Ectodermal cell (in vitro differentiated cells): ENCODE results near the gene ADAMTSL2.

ENCODE experiments used
- H3K27ac ChIP-seq: 2 replicates; pipeline ENCODE4 v1.7.0; 2013; ENCODE audit warnings: mild to moderate bottlenecking, low read depth, low read length; ENCODE audit not compliant: insufficient read depth, poor library complexity, severe bottlenecking
- H3K27me3 ChIP-seq: 2 replicates; pipeline ENCODE4 v1.7.0; 2013; ENCODE audit warnings: mild to moderate bottlenecking, low read length; ENCODE audit not compliant: insufficient read depth, control insufficient read depth, poor library complexity, severe bottlenecking
- H3K36me3 ChIP-seq: one replicate; pipeline ENCODE4 v1.7.0; 2013; ENCODE audit warnings: low read length; ENCODE audit not compliant: control insufficient read depth, insufficient read depth
- H3K4me1 ChIP-seq: one replicate; pipeline ENCODE4 v1.7.0; 2013; ENCODE audit warnings: low read length; ENCODE audit not compliant: control insufficient read depth, insufficient read depth
- H3K4me3 ChIP-seq: 2 replicates; pipeline ENCODE4 v1.7.0; 2013; ENCODE audit warnings: low read depth, low read length, control low read depth; ENCODE audit not compliant: insufficient read depth
- H3K9me3 ChIP-seq: 2 replicates; pipeline ENCODE4 v1.7.0; 2013; ENCODE audit warnings: mild to moderate bottlenecking, low read length, moderate library complexity; ENCODE audit not compliant: control insufficient read depth
- WGBS, 2 experiments: methylation state at CpG; one replicate each; pipeline ENCODE4 v1.1.7; 2013; ENCODE audit warnings: missing lambda C conversion rate in 2 of 2; 5-methylcytosine and 5-hydroxymethylcytosine counted together

The ADAMTSL2 gene

GRCh38 chr9:133502112-133502511 is 32.4 kb upstream of the ADAMTSL2 start:
- WGBS, 2 experiments: 95 to 96% methylated on average over 1 of the region's 1 CpG
- Histone ChIP-seq H3K4me1 (peaks cover 11% of the 10 kb centered on the region), H3K9me3 (peaks cover 2% of the 10 kb centered on the region), H3K27me3 (no peaks in the 10 kb centered on the region), H3K4me3 (no peak overlapping the region), H3K36me3 (no peaks in the 10 kb centered on the region), H3K27ac (no peak overlapping the region)

- Histone ChIP-seq H3K27ac (no peak overlapping the region), H3K9me3 (peaks cover 2% of the 10 kb centered on the region), H3K4me3 (no peak overlapping the region), H3K27me3 (no peaks in the 10 kb centered on the region), H3K36me3 (no peaks in the 10 kb centered on the region), H3K4me1 (peaks cover 16% of the 10 kb centered on the region)
- 92 to 95% methylated on average over 13 of the region's 13 CpGs for WGBS, 2 experiments
These were observed 29.2 kb upstream of the ADAMTSL2 start for GRCh38 chr9:133505186-133505830.

DNA sequence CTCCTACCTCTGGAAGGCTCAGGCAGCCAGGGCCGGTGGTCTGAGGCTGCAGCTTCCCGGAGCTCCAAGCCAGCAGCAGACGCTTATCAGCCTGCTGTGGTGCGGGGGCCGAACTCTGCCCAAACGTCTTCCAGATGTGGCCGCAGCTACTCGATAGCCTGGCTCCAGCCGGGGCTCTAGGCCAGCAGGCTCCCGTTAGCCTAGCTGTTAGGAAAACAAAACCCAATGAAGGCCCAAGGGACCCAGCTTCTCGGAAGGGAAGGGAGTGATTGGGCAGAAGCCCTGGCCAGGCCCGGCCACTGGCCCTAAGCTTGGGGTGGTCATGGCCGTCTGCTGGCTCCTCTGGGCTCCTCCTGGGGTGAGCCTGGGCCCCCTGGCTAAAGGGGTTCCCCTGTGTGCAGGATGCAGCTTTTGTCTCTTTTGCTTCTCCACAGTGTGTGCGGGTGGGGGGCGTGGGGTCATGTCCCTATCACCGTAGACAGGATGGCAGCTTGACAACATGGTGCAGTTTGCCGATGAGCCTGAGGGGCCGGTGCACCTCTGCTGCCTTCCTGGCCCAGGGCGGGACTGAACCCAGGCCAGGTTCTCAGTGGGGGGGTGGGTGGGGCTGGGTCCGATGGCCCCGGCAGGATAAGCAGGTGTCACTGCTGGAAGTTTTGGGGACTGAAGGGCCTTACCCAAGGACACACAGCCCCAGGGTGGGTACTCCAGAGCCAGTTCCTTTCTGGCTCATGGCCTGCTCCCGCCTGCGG is 28.4 kb upstream of the ADAMTSL2 start:
- H3K9me3 ChIP-seq: peaks cover 2% of the 10 kb centered on the region
- H3K36me3 ChIP-seq: no peaks in the 10 kb centered on the region
- no peaks in the 10 kb centered on the region for H3K27me3 ChIP-seq
- peaks cover 16% of the 10 kb centered on the region for H3K4me1 ChIP-seq
- H3K27ac ChIP-seq: no peak overlapping the region
- no peak overlapping the region for H3K4me3 ChIP-seq
- WGBS, 2 experiments: 92 to 94% methylated on average over 23 of the region's 23 CpGs

DNA sequence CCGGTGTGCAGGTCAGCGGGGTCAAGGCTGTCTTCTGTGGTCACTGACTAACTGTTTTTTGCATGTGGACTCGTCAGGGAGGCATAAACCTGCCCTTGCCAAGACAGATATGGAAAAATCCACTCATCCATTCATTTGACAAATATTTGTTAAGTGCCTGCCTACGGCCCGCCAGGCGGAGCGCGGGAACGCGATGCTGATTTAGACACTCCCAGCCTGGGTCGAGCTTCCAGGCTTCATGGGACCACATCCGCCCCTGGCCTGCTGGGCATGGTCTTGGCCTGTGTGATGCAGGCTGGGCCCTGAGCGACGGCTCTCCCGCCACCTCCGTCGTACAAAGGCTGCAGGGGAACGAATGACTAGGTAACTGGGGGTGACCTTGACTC is 27.9 kb upstream of the ADAMTSL2 start:
- Histone ChIP-seq H3K4me1 (peaks cover 16% of the 10 kb centered on the region), H3K27ac (no peak overlapping the region), H3K36me3 (no peaks in the 10 kb centered on the region), H3K9me3 (peaks cover 2% of the 10 kb centered on the region), H3K4me3 (no peak overlapping the region), H3K27me3 (no peaks in the 10 kb centered on the region)
- 93 to 95% methylated on average over 18 of the region's 18 CpGs for WGBS, 2 experiments

GRCh38 chr9:133507246-133507965 is 27.1 kb upstream of the ADAMTSL2 start:
- 93% methylated on average over 24 of the region's 24 CpGs for WGBS, 2 experiments

DNA sequence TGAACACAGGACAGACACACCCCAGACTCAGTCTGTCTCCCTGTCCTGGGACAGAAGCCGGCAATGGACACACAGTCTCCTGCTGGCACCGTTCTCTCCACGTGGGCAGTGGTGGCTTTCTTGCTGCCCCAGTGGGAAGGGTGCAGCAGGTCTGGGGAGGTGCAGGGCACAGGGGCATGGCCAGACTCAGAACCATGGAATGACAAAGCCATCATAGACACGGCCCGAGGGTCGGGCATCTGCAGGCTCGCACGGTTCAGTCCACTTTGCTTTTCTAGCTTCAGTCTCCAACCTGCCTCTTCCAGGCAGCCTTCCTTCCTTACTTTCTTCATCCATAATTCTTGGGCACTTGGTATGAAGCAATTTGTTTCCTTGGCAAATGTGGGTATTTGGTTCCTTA is 26.5 kb upstream of the ADAMTSL2 start:
- 94% methylated on average over 8 of the region's 8 CpGs for WGBS, 2 experiments
- no peak overlapping the region for H3K27ac ChIP-seq
- H3K36me3 ChIP-seq: no peaks in the 10 kb centered on the region

More at GRCh38 chr9:133507246-133507965, 27.1 kb upstream of the ADAMTSL2 start:
- peaks cover 16% of the 10 kb centered on the region for H3K4me1 ChIP-seq
- no peak overlapping the region for H3K4me3 ChIP-seq
- H3K27me3 ChIP-seq: no peaks in the 10 kb centered on the region
- no peaks in the 10 kb centered on the region for H3K36me3 ChIP-seq
- H3K27ac ChIP-seq: no peak overlapping the region
- peaks cover 2% of the 10 kb centered on the region for H3K9me3 ChIP-seq

DNA sequence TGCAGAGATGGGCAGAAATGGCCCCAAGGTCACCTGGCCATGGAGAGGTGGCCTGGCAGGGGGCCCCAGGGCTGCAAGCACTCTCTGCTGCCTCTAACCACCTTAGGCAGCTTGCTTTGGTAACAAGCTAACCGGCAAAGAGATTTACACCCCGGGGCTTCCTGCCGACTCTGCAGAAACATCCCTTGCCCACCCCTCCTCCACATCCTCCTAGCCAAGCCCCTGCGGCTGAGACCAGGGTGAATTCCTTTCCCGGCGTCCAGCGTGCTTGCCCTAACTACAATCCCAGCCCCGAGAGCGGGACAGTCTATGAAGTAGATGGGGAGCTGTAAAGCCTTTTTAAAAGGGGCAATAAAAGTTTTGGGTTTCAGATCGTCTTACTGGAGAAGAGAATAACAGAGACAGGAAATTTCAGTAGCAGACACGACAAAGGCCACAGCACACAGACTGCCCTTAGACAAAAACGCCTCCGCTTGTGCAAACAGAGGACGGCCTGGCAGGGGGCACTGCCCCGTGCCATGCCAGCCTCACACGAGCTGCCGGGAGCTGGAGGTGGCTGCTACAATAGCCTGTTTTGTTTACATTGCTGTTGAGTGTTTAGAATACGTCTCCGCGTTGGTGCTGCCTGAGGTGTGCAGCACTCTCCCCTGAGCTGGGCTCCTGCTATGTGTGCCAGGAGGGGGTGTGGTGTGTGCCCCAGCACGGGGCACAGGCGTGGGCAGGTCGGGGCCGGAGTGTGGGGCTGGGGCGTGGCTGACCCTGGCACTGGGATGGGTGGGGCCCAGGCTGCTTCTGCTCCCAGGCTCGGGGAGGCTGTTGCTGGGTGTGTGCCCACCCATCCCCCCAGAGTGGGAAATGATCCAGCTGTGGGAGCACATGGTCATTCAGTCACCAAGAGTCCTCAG is 25.1 kb upstream of the ADAMTSL2 start:
- WGBS, 2 experiments: 17% methylated on average over 24 to 26 of the region's 26 CpGs
- H3K36me3 ChIP-seq: no peaks in the 10 kb centered on the region
- no peak overlapping the region for H3K27ac ChIP-seq
- H3K4me3 ChIP-seq: no peak overlapping the region
- no peaks in the 10 kb centered on the region for H3K27me3 ChIP-seq
- H3K9me3 ChIP-seq: no peaks in the 10 kb centered on the region
- peaks cover 17% of the 10 kb centered on the region for H3K4me1 ChIP-seq

More for the DNA sequence above, 26.5 kb upstream of the ADAMTSL2 start:
- Histone ChIP-seq H3K27me3 (no peaks in the 10 kb centered on the region), H3K4me3 (no peak overlapping the region), H3K4me1 (peaks cover 16% of the 10 kb centered on the region), H3K9me3 (peaks cover 2% of the 10 kb centered on the region)

- Histone ChIP-seq H3K4me1 (peaks cover 20% of the 10 kb centered on the region), H3K9me3 (no peaks in the 10 kb centered on the region), H3K27ac (no peak overlapping the region), H3K27me3 (no peaks in the 10 kb centered on the region), H3K4me3 (no peak overlapping the region), H3K36me3 (no peaks in the 10 kb centered on the region)
- 91 to 94% methylated on average over 27 of the region's 27 CpGs for WGBS, 2 experiments
These were observed 23.5 kb upstream of the ADAMTSL2 start for GRCh38 chr9:133510926-133511505.

DNA sequence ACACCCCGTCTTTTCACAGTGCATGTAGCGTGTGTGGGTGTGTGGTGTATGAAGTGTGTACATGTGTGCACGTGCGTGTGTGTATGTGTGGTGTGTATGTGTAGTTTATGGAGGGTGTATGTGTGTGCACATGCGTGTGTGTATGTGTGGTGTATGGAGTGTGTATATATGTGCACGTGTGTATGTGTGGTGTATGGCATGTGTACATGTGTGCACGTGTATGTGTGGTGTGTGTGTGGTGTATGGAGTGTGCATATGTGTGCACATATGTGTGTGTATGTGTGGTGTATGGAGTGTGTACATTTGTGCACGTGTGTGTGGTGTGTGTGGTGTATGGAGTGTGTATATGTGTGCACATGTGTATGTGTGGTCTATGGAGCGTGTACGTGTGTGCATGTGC is 22.9 kb upstream of the ADAMTSL2 start:
- WGBS, 2 experiments: 86 to 87% methylated on average over 10 of the region's 10 CpGs
- Histone ChIP-seq H3K36me3 (no peaks in the 10 kb centered on the region), H3K4me1 (peaks cover 20% of the 10 kb centered on the region), H3K27me3 (no peaks in the 10 kb centered on the region), H3K9me3 (no peaks in the 10 kb centered on the region), H3K27ac (no peak overlapping the region), H3K4me3 (no peak overlapping the region)
